GM23338 (cell line): ENCODE measurements around the gene C1QTNF1. TPM values are rescaled to one million over a fixed set of nuclear protein-coding genes. Genes with fewer than 3 reads are reported as not detected.

Experiments used
- ATAC-seq: fragments of 200-7000 bp; cut with Tn5 transposase; 3 replicates; pipeline ENCODE4 v1.9.1; 2020
- DNase-seq: peaks from one replicate; pipeline ENCODE4 v3.0.0-alpha.2; 2015; ENCODE audit warnings: low spot score
- H2AFZ ChIP-seq: fragments of 200-600 bp; sonication (generic); 2 replicates; pipeline ENCODE4 v1.8.0; 2016; ENCODE audit warnings: antibody characterized with exemption, mild to moderate bottlenecking, moderate library complexity
- H3F3A ChIP-seq: fragments of 200-600 bp; sonication (generic); replicated peaks from 2 replicates; pipeline ENCODE4 v1.8.0; 2017; ENCODE audit warnings: antibody characterized with exemption, mixed run types, low read depth
- H3K27ac ChIP-seq: fragments of 200-600 bp; sonication (generic); 2 replicates; pipeline ENCODE4 v1.6.1; 2016; ENCODE audit warnings: low read depth
- H3K27me3 ChIP-seq: fragments of 200-600 bp; sonication (generic); 2 replicates; pipeline ENCODE4 v1.8.0; 2016; ENCODE audit warnings: mild to moderate bottlenecking, mixed run types, moderate library complexity; ENCODE audit not compliant: insufficient read depth
- H3K36me3 ChIP-seq: fragments of 200-600 bp; sonication (generic); 2 replicates; pipeline ENCODE4 v1.8.0; 2016; ENCODE audit warnings: mild to moderate bottlenecking; ENCODE audit not compliant: insufficient read depth
- H3K4me1 ChIP-seq: fragments of 200-600 bp; sonication (generic); 2 replicates; pipeline ENCODE4 v1.8.0; 2016; ENCODE audit warnings: mild to moderate bottlenecking, moderate library complexity; ENCODE audit not compliant: insufficient read depth
- H3K4me2 ChIP-seq: fragments of 200-600 bp; sonication (generic); 2 replicates; pipeline ENCODE4 v1.7.1; 2017; ENCODE audit warnings: mixed run types
- H3K4me3 ChIP-seq: fragments of 200-600 bp; sonication (generic); 2 replicates; pipeline ENCODE4 v1.6.1; 2016; ENCODE audit warnings: mixed run types
- H3K79me2 ChIP-seq: fragments of 200-600 bp; sonication (generic); replicated peaks from 2 replicates; pipeline ENCODE4 v1.8.0; 2017; ENCODE audit warnings: mild to moderate bottlenecking; ENCODE audit not compliant: insufficient read depth
- H3K9me2 ChIP-seq: fragments of 200-600 bp; sonication (generic); 2 replicates; pipeline ENCODE4 v1.8.0; 2017; ENCODE audit not compliant: insufficient read depth
- H4K20me1 ChIP-seq: fragments of 200-600 bp; sonication (generic); replicated peaks from 2 replicates; pipeline ENCODE4 v1.8.0; 2017; ENCODE audit warnings: mild to moderate bottlenecking; ENCODE audit not compliant: insufficient read depth
- H3K27ac Mint-ChIP-seq: 2 replicates; pipeline ENCODE4 v1.8.0; 2020; ENCODE audit warnings: inconsistent platforms, mild to moderate bottlenecking, moderate library complexity, mixed read lengths
- H3K27me3 Mint-ChIP-seq: 3 replicates; pipeline ENCODE4 v1.8.0; 2022; ENCODE audit warnings: low read depth, mild to moderate bottlenecking, moderate library complexity, mixed read lengths, inconsistent platforms; ENCODE audit not compliant: insufficient read depth, poor library complexity
- H3K36me3 Mint-ChIP-seq: 3 replicates; pipeline ENCODE4 v1.8.0; 2021; ENCODE audit warnings: low read depth, mild to moderate bottlenecking, inconsistent platforms, moderate library complexity, mixed read lengths
- H3K4me1 Mint-ChIP-seq: 3 replicates; pipeline ENCODE4 v1.8.0; 2020; ENCODE audit warnings: mild to moderate bottlenecking, inconsistent platforms, mixed read lengths
- H3K4me3 Mint-ChIP-seq: 3 replicates; pipeline ENCODE4 v1.8.0; 2021; ENCODE audit warnings: moderate library complexity, mild to moderate bottlenecking, inconsistent platforms, mixed read lengths
- H3K9me3 Mint-ChIP-seq: 3 replicates; pipeline ENCODE4 v1.8.0; 2020; ENCODE audit warnings: moderate library complexity, mild to moderate bottlenecking, inconsistent platforms, mixed read lengths
- CREB1 ChIP-seq: fragments of 250-450 bp; sonication (Bioruptor Pico); IDR thresholded peaks from 2 replicates; pipeline ENCODE4 v1.5.0; 2020; ENCODE audit warnings: low read depth, mild to moderate bottlenecking, moderate library complexity
- CTCF ChIP-seq, 2 experiments: fragments of 200-600 bp in 1 of 2; sonication (generic) in 1 of 2; conservative IDR thresholded peaks; 2 replicates each; pipeline versions ENCODE4 v1.5.1 to v1.6.1; 2016 to 2017; ENCODE audit warnings: antibody characterized with exemption in 2 of 2, low read depth in 2 of 2, mild to moderate bottlenecking in 2 of 2, moderate library complexity in 1 of 2
- EZH2 ChIP-seq: fragments of 200-600 bp; sonication (generic); IDR thresholded peaks from one replicate; pipeline ENCODE4 v1.8.0; 2017; ENCODE audit warnings: antibody characterized with exemption, mild to moderate bottlenecking, low read depth; ENCODE audit not compliant: unreplicated experiment
- EZH2phosphoT487 ChIP-seq: fragments of 200-600 bp; sonication (generic); IDR thresholded peaks from one replicate; pipeline ENCODE4 v1.8.1; 2018; ENCODE audit warnings: antibody characterized with exemption; ENCODE audit not compliant: unreplicated experiment
- JUNB ChIP-seq: IDR thresholded peaks from one replicate; pipeline ENCODE4 v1.6.1; 2016; ENCODE audit warnings: antibody characterized with exemption; ENCODE audit not compliant: unreplicated experiment
- NANOG ChIP-seq: IDR thresholded peaks from 2 replicates; pipeline ENCODE4 v1.6.1; 2016; ENCODE audit warnings: antibody characterized with exemption, borderline replicate concordance
- POLR2AphosphoS5 ChIP-seq: IDR thresholded peaks from 2 replicates; pipeline ENCODE4 v1.6.1; 2016; ENCODE audit warnings: antibody characterized with exemption, low read depth
- REST ChIP-seq: IDR thresholded peaks from one replicate; pipeline ENCODE4 v1.6.1; 2018; ENCODE audit warnings: antibody characterized with exemption; ENCODE audit not compliant: unreplicated experiment
- STAT1 ChIP-seq: IDR thresholded peaks from one replicate; pipeline ENCODE4 v1.6.1; 2016; ENCODE audit warnings: antibody characterized with exemption; ENCODE audit not compliant: unreplicated experiment
- ZNF114 ChIP-seq: fragments of 250-450 bp; sonication (Bioruptor Pico); IDR thresholded peaks from 2 replicates; pipeline ENCODE4 v1.5.0; 2020; ENCODE audit warnings: mild to moderate bottlenecking, moderate library complexity
- ZNF331 ChIP-seq: fragments of 250-450 bp; sonication (Bioruptor Pico); IDR thresholded peaks from 2 replicates; pipeline ENCODE4 v1.5.0; 2020; ENCODE audit warnings: low read depth, mild to moderate bottlenecking, moderate library complexity
- ZNF462 ChIP-seq: fragments of 250-450 bp; sonication (Bioruptor Pico); IDR thresholded peaks from 2 replicates; pipeline ENCODE4 v1.5.0; 2020; ENCODE audit warnings: mild to moderate bottlenecking, moderate library complexity
- polyA plus RNA-seq: library from polyadenylated mRNA; unstranded; fragments of >200 nt; fragmentation: Nextera tagmentation; extraction: Ambion mirVana; gene quantifications from 2 replicates; pipeline ENCODE4 v1.2.1, GENCODE V29; 2016
- total RNA-seq: library from RNA; depleted of rRNA; stranded (reverse); fragments of >200 nt; shearing (Covaris generic); gene quantifications from 2 replicates; pipeline ENCODE4 v1.2.3, GENCODE V29; 2014

C1QTNF1 gene
- total and polyA plus RNA-seq, 2 experiments from 2014 or later, result 1.1 to 1.9 TPM

GRCh38 chr17:79035686-79036085 is 11.7 kb downstream of the C1QTNF1 start:
- no peaks in the 10 kb centered on the region for H3K9me3 Mint-ChIP-seq
- H3K27ac Mint-ChIP-seq, result no peak overlapping the region
- H3K36me3 Mint-ChIP-seq, result no peaks in the 10 kb centered on the region
- Histone ChIP-seq H2AFZ (no peak overlapping the region), H3K36me3 (no peaks in the 10 kb centered on the region), H3K4me3 (no peak overlapping the region), H3K79me2 (no peaks in the 10 kb centered on the region), H4K20me1 (no peaks in the 10 kb centered on the region), H3K27me3 (no peaks in the 10 kb centered on the region), H3F3A (no peaks in the 10 kb centered on the region), H3K4me1 (no peaks in the 10 kb centered on the region), H3K27ac (no peak overlapping the region), H3K9me2 (no peaks in the 10 kb centered on the region), H3K4me2 (no peak overlapping the region)
- H3K27me3 Mint-ChIP-seq, result peaks cover 8% of the 10 kb centered on the region
- TF ChIP-seq POLR2AphosphoS5 (no peak), EZH2 (no peak), REST (no peak), NANOG (no peak), CTCF (conservative IDR thresholded peaks at IDR 0.05; ENCODE audit: low read depth in 2 of 2) (no peak), STAT1 (no peak), ZNF114 (no peak), ZNF331 (CRISPR knock-in tag) (no peak), CREB1 (CRISPR knock-in tag) (no peak), ZNF462 (CRISPR knock-in tag) (no peak), EZH2phosphoT487 (no peak), JUNB (no peak)
- H3K4me1 Mint-ChIP-seq, result peaks cover 5% of the 10 kb centered on the region
- ATAC-seq (no peak), DNase-seq (no peak)
- no peak overlapping the region for H3K4me3 Mint-ChIP-seq
